Gastroesophageal sphincter (tissue), 3 donors: Measurements from ENCODE around the gene ST3GAL5.

Experiments used
- CTCF ChIP-seq, 4 experiments: fragments of 200-600 bp in 2 of 4; fragments of 450-650 bp in 2 of 4; sonication (generic) in 1 of 4; IDR thresholded peaks; one replicate each; pipeline ENCODE4 v1.5.1; 2017 to 2019; ENCODE audit warnings: antibody characterized with exemption in 4 of 4, mild to moderate bottlenecking in 2 of 4, moderate library complexity in 2 of 4
- POLR2A ChIP-seq, 2 donors: fragments of 450-650 bp; IDR thresholded peaks; one replicate each; pipeline ENCODE4 v1.6.1; 2017; ENCODE audit warnings: antibody characterized with exemption in 2 of 2, mild to moderate bottlenecking in 2 of 2, moderate library complexity in 1 of 2
- POLR2AphosphoS5 ChIP-seq: sonication (generic); formaldehyde crosslinking; IDR thresholded peaks from one replicate; pipeline ENCODE4 v1.6.1; 2017; ENCODE audit warnings: antibody characterized with exemption

GRCh38 chr2:85899284-85899683 lies 10.5 kb upstream of the ST3GAL5 start:
- no peak for TF ChIP-seq CTCF (IDR thresholded peaks at IDR 0.05)
- TF ChIP-seq POLR2A (IDR thresholded peaks at IDR 0.05): no peak
- TF ChIP-seq POLR2AphosphoS5: no peak
